ENCODE data around the gene TMEM42. TPM values are rescaled to one million over a fixed set of nuclear protein-coding genes. Genes with fewer than 3 reads are reported as not detected.
A peak's percentile ranks its signal among the peaks of the same experiment; 100 is the strongest.
"Not testable (repeated sequence)": the region's sequence is repeated elsewhere in the genome, so short reads cannot be mapped to it uniquely, and the experiment has no call there.

TMEM42 gene
- total and polyA plus RNA-seq, 9 of the 15 experiments (the other 6 are each of a cell fraction or from before 2014, with no cell fraction given) = 0.53 to 1.6 (median 0.98) TPM

- no peak for ATAC-seq
- Histone ChIP-seq H3K27ac (ENCODE audit: extremely low read depth, low read depth, low read length) (no peak overlapping the region), H3K79me2 (ENCODE audit: control insufficient read depth, insufficient read depth, low read length) (no peaks in the 10 kb centered on the region), H3K9ac (ENCODE audit: insufficient read depth in 1 of 2, low read depth in 2 of 2, low read length in 2 of 2) (no peak overlapping the region), H3K4me3 (no peak overlapping the region), H3K4me2 (ENCODE audit: insufficient read depth, low read length) (no peak overlapping the region), H3K9me3 (replicated peaks; ENCODE audit: control insufficient read depth, insufficient read depth, low read depth, low read length) (no peaks in the 10 kb centered on the region), H3K27me3 (ENCODE audit: control insufficient read depth in 2 of 2, insufficient read depth in 2 of 2, low read length in 2 of 2) (no peaks in the 10 kb centered on the region), H3K9me1 (ENCODE audit: control insufficient read depth, insufficient read depth, low read length) (no peaks in the 10 kb centered on the region), H4K20me1 (replicated peaks; ENCODE audit: control insufficient read depth, insufficient read depth, low read length) (no peaks in the 10 kb centered on the region), H3K36me3 (ENCODE audit: control insufficient read depth, insufficient read depth, low read length) (peaks cover 63% of the 10 kb centered on the region), H3K4me1 (replicated peaks in 1 of 2; ENCODE audit: control insufficient read depth in 2 of 2, insufficient read depth in 2 of 2, low read length in 2 of 2) (no peaks in the 10 kb centered on the region), H2AFZ (ENCODE audit: low read depth, low read length) (no peak overlapping the region)
- in situ Hi-C loops (cut with MboI) (no loop called here), intact Hi-C loops (cut with micrococcal nuclease) (no loop called here)
- ChIA-PET POLR2A (interaction anchor here (0.6 to 1.7 kb wide), 4 partner anchors 9 to 293 kb away, joined by 3 to 4 read pairs (median 3); no protein-coding TSS in a partner anchor), CTCF (ENCODE audit: low intra/inter-chr PET ratio) (no interaction called here)
- TF ChIP-seq ZNF316 (IDR thresholded peaks at IDR 0.05) (peak; percentile 51; the same call in 1 of the 2 replicates), ZNF239 (CRISPR knock-in tag; IDR thresholded peaks at IDR 0.05) (no peak), HDGF (IDR thresholded peaks at IDR 0.05) (no peak), PYGO2 (tag; IDR thresholded peaks at IDR 0.05) (no peak)
- 84% methylated on average over 6 of the region's 6 CpGs for WGBS (ENCODE audit: insufficient coverage, low coverage, missing lambda C conversion rate)
- DNase-seq (ENCODE audit: extremely low read depth in 1 of 4, low spot score in 3 of 4) = no peak
- no peak for FAIRE-seq
- BruUV-seq (replicated peaks) = no TSS peak
These were observed 47.0 kb upstream of the TMEM42 start for GRCh38 chr3:44814751-44815150.

GRCh38 chr3:44816334-44816733, 45.4 kb upstream of the TMEM42 start:
- intact Hi-C loops (cut with micrococcal nuclease) = not testable (repeated sequence)

GRCh38 chr3:44821206-44821605, 40.5 kb upstream of the TMEM42 start:
- H3K79me2 ChIP-seq (ENCODE audit: control insufficient read depth, insufficient read depth, low read length); H3K27me3 ChIP-seq (ENCODE audit: control insufficient read depth in 2 of 2, insufficient read depth in 2 of 2, low read length in 2 of 2); DNase-seq (ENCODE audit: extremely low read depth in 1 of 4, low spot score in 3 of 4); H3K4me1 ChIP-seq (replicated peaks in 1 of 2; ENCODE audit: control insufficient read depth in 2 of 2, insufficient read depth in 2 of 2, low read length in 2 of 2); ATAC-seq; H3K9me3 ChIP-seq (replicated peaks; ENCODE audit: control insufficient read depth, insufficient read depth, low read depth, low read length); BruUV-seq (replicated peaks); H3K27ac ChIP-seq (ENCODE audit: extremely low read depth, low read depth, low read length); H3K4me2 ChIP-seq (ENCODE audit: insufficient read depth, low read length); in situ Hi-C loops (cut with MboI); POLR2A ChIA-PET; H4K20me1 ChIP-seq (replicated peaks; ENCODE audit: control insufficient read depth, insufficient read depth, low read length); H3K9ac ChIP-seq (ENCODE audit: insufficient read depth in 1 of 2, low read depth in 2 of 2, low read length in 2 of 2); FAIRE-seq; intact Hi-C loops (cut with micrococcal nuclease); H3K9me1 ChIP-seq (ENCODE audit: control insufficient read depth, insufficient read depth, low read length); H3K4me3 ChIP-seq; H2AFZ ChIP-seq (ENCODE audit: low read depth, low read length); CTCF ChIA-PET (ENCODE audit: low intra/inter-chr PET ratio): not testable (repeated sequence)
- H3K36me3 ChIP-seq (ENCODE audit: control insufficient read depth, insufficient read depth, low read length) = peaks cover 27% of the 10 kb centered on the region; the same call in 2 of the 3 replicates
- 100% methylated on average over 7 of the region's 34 CpGs for WGBS (ENCODE audit: insufficient coverage, low coverage, missing lambda C conversion rate)

More at GRCh38 chr3:44816334-44816733, 45.4 kb upstream of the TMEM42 start:
- H3K4me2 ChIP-seq (ENCODE audit: insufficient read depth, low read length); in situ Hi-C loops (cut with MboI); FAIRE-seq; H2AFZ ChIP-seq (ENCODE audit: low read depth, low read length); CTCF ChIA-PET (ENCODE audit: low intra/inter-chr PET ratio); H4K20me1 ChIP-seq (replicated peaks; ENCODE audit: control insufficient read depth, insufficient read depth, low read length); H3K9ac ChIP-seq (ENCODE audit: insufficient read depth in 1 of 2, low read depth in 2 of 2, low read length in 2 of 2); H3K4me1 ChIP-seq (replicated peaks in 1 of 2; ENCODE audit: control insufficient read depth in 2 of 2, insufficient read depth in 2 of 2, low read length in 2 of 2); H3K9me1 ChIP-seq (ENCODE audit: control insufficient read depth, insufficient read depth, low read length); H3K79me2 ChIP-seq (ENCODE audit: control insufficient read depth, insufficient read depth, low read length); H3K27me3 ChIP-seq (ENCODE audit: control insufficient read depth in 2 of 2, insufficient read depth in 2 of 2, low read length in 2 of 2); BruUV-seq (replicated peaks); DNase-seq (ENCODE audit: extremely low read depth in 1 of 4, low spot score in 3 of 4); H3K27ac ChIP-seq (ENCODE audit: extremely low read depth, low read depth, low read length); H3K9me3 ChIP-seq (replicated peaks; ENCODE audit: control insufficient read depth, insufficient read depth, low read depth, low read length); ATAC-seq; H3K4me3 ChIP-seq: not testable (repeated sequence)
- TF ChIP-seq ZNF146 (CRISPR knock-in tag; IDR thresholded peaks at IDR 0.05; ENCODE audit: unreplicated experiment) = peak; percentile 60
- POLR2A ChIA-PET = interaction anchor here (1.7 kb wide), 1 partner anchor 8 kb away, joined by 4 read pairs; no protein-coding TSS in a partner anchor
- 100% methylated on average over 2 of the region's 2 CpGs for WGBS (ENCODE audit: insufficient coverage, low coverage, missing lambda C conversion rate)
- peaks cover 48% of the 10 kb centered on the region for H3K36me3 ChIP-seq (ENCODE audit: control insufficient read depth, insufficient read depth, low read length)
